ENCODE results near the gene ENDOV.
"Not testable (repeated sequence)": the region's sequence is repeated elsewhere in the genome, so short reads cannot be mapped to it uniquely, and the experiment has no call there.

ENDOV gene

DNA sequence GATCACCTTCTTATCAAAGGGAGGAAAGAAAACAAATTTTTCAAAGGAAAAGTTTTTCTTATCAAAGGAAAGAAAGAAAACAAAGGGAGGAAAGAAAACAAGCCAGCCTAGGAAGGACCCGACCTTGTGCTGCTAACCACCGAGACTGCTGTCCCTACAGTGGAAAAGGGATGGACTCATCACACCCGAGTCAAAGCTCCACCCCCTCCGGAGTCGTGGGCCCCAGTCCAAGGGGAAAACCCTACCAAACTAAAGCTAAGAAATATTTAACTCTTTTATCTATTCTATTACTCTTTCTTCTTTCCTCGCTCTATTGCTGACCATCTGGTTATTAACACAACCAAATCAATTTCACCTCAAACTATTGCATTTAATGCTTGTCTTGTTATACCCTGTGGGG, 6.1 kb upstream of the ENDOV start:
- no peak for DNase-seq (ENCODE audit: low read depth)
- TF ChIP-seq, protein P1, sequence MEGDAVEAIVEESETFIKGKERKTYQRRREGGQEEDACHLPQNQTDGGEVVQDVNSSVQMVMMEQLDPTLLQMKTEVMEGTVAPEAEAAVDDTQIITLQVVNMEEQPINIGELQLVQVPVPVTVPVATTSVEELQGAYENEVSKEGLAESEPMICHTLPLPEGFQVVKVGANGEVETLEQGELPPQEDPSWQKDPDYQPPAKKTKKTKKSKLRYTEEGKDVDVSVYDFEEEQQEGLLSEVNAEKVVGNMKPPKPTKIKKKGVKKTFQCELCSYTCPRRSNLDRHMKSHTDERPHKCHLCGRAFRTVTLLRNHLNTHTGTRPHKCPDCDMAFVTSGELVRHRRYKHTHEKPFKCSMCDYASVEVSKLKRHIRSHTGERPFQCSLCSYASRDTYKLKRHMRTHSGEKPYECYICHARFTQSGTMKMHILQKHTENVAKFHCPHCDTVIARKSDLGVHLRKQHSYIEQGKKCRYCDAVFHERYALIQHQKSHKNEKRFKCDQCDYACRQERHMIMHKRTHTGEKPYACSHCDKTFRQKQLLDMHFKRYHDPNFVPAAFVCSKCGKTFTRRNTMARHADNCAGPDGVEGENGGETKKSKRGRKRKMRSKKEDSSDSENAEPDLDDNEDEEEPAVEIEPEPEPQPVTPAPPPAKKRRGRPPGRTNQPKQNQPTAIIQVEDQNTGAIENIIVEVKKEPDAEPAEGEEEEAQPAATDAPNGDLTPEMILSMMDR (conservative IDR thresholded peaks at IDR 0.05; ENCODE audit: low read length) = no peak

DNA sequence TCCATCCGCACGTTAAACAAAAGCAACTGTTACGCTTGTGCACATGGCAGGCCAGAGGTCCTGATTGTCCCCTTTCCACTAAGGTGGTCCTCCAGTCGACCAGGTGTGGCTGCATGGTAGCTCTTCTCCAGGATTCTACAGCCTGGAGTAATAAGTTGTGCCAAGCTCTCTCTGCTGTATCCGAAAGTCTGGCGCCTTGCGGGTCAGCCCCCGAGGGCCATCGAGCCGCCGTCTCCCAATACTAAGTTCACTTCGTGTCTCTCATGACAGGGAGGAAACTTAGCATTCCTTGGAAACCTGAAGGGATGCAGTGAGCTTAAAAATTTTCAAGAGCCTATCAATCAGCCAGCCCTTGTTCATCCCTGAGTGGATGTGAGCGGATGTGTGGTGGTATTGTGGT, 5.3 kb upstream of the ENDOV start:
- TF ChIP-seq, protein P1 (conservative IDR thresholded peaks at IDR 0.05; ENCODE audit: low read length) = no peak

More for the DNA sequence above, 6.1 kb upstream of the ENDOV start:
- H3K4me3 ChIP-seq (ENCODE audit: low read length) = no peak overlapping the region

DNA sequence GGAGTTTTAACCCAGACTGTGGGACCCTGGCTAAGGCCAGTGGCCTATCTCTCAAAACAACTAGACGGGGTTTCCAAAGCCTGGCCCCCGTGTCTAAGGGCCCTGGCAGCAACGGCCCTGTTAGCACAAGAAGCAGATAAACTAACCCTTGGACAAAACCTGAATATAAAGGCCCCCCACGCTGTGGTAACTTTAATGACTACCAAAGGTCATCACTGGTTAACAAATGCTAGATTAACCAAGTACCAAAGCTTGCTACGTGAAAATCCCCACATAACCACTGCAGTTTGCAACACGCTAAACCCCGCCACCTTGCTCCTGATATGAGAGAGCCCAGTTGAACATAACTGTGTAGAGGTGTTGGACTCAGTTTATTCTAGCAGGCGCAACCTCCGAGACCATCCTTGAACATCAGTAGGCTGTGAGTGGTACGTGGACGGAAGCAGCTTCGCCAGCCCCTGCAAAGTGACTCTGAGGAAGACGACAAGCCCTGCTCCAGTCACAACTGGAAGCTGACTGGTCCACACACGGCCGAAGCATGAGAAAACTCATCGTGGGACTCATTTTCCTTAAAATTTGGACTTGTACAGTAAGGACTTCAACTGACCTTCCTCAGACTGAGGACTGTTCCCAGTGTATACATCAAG, 4.4 kb upstream of the ENDOV start:
- not testable (repeated sequence) for DNase-seq (ENCODE audit: low read depth); H3K4me3 ChIP-seq (ENCODE audit: low read length)

More for the DNA sequence above, 5.3 kb upstream of the ENDOV start:
- H3K4me3 ChIP-seq (ENCODE audit: low read length) = no peak overlapping the region
- no peak for DNase-seq (ENCODE audit: low read depth)

DNA sequence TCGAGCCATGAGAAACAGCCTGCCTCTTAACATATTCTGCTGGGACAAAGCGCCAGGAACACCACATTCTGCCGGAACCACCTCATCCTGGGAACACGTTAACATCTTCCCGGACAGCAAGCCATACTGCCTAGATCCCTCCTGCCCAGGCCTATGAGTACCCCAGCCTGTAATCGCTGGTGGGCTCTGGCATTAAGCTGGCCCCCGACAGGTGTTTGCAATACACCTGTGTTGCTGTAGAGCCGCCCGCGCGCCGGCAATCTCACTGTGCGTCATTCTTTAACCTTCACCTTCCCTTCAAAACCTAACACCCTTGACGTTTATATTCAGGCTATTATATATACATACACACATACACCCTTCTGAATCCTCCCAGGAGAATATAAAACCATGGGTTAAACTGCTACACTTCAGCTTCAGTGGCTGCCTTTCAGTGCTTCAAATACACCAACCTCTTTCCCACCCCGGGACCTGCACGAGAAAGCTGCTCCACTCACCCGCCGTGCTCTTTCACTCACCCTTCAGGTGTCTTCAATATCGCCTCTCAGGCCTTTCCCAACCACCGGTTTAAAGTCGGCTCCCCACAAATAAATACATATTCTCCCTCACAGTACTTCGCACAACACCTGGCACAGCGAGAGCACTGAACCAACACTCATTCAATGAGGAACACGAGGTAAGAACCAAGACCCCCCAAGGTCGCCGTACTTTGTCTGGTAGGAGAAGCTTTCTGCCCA, 1.0 kb upstream of the ENDOV start:
- TF ChIP-seq, protein P1 (conservative IDR thresholded peaks at IDR 0.05; ENCODE audit: low read length) = no peak
- DNase-seq (ENCODE audit: low read depth) = no peak
- peak overlapping the region; percentile 99 for H3K4me3 ChIP-seq (ENCODE audit: low read length)

DNA sequence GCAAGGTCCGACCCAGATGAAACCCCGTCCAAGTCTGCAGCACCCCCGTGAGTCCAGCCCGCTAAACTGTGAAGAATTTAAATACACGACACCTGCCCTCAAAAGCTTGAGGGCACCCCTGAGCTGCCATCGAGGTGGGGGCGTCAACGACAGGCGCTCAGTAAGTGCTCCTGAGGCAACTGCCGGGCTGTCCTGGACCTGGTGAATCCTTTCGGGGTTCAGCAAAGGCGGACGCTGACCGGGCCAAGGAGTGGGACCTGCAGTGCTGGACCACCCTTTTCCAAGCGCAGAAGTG, 512 bp upstream of the ENDOV start:
- peak overlapping the region; percentile 99 for H3K4me3 ChIP-seq (ENCODE audit: low read length)
- TF ChIP-seq, protein P1 (conservative IDR thresholded peaks at IDR 0.05; ENCODE audit: low read length) = no peak
- DNase-seq (ENCODE audit: low read depth) = no peak

DNA sequence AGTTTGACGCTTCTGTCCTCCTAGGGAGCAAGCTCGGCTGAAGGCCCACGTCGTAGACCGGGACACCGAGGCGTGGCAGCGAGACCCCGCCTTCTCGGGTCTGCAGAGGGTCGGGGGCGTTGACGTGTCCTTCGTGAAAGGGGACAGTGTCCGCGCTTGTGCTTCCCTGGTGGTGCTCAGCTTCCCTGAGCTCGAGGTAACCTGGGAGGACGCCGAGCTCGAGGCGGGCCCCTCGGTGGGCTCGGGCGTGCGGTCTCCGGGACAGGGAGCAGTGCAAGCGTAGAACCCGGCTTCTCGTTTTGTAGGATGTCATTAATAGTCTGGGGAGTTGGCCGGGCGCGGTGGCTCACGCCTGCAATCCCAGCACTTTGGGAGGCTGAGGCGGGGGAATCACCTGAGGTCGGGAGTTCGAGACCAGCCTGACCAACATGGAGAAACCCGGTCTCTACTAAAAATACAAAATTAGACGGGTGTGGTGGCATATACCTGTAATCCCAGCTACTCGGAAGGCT, 715 bp downstream of the ENDOV start:
- no peak for DNase-seq (ENCODE audit: low read depth)
- TF ChIP-seq, protein P1 (conservative IDR thresholded peaks at IDR 0.05; ENCODE audit: low read length) = no peak
- H3K4me3 ChIP-seq (ENCODE audit: low read length) = peak overlapping the region; percentile 99

DNA sequence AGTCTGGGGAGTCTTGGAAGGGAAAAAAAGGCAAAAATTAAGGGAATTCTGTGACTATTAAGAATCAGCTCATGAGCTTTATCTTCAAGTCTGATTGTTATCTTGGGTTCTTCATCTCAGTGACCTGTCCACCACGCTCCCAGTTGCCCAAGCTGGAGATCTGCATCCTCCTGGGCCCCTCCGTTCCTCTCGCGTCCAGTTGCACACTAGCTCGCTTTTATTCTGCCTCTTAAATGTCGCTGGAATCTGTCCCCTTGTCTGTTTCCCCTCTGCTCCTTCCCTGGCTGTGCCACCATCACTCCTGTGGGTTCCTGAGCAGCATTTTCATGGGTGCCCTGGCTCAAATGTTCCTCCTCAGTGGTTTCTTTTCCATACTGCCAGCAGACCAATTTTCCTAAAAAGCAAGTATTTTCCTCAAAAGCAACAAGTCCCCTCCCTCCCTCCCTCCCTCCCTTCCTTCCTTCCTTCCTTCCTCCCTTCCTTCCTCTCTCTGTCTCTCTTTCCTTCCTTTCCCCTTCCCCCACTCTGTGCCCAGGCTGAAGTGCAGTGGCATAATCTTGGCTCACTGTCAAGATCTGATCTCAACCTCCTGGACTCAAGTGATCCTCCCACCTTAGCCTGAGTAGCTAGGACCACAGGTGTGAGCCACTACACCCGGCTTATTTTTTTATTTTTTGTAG, 1.4 kb downstream of the ENDOV start:
- H3K4me3 ChIP-seq (ENCODE audit: low read length) = peak overlapping the region; percentile 99
- TF ChIP-seq, protein P1 (conservative IDR thresholded peaks at IDR 0.05; ENCODE audit: low read length) = no peak
- no peak for DNase-seq (ENCODE audit: low read depth)

Data from AG10803 (cell line).